WERI-Rb-1 (cell line): ENCODE measurements around the gene NUDT22.
A peak's percentile ranks its signal among the peaks of the same experiment; 100 is the strongest.

Experiments used
- DNase-seq: peaks from one replicate; pipeline ENCODE4 v3.0.0-alpha.2; 2020
- H3K27ac ChIP-seq: fragments of 250-450 bp; sonication (Bioruptor Pico); 2 replicates; pipeline ENCODE4 v1.5.1; 2020; ENCODE audit warnings: mild to moderate bottlenecking, moderate library complexity
- H3K27me3 ChIP-seq: fragments of 250-450 bp; sonication (Bioruptor Pico); 2 replicates; pipeline ENCODE4 v1.5.1; 2021; ENCODE audit warnings: mild to moderate bottlenecking, low read depth, moderate library complexity; ENCODE audit not compliant: insufficient read depth, severe bottlenecking
- H3K36me3 ChIP-seq: fragments of 250-450 bp; sonication (Bioruptor Pico); 2 replicates; pipeline ENCODE4 v1.5.1; 2020; ENCODE audit warnings: mild to moderate bottlenecking, moderate library complexity
- H3K4me3 ChIP-seq: 2 replicates; pipeline ENCODE4 v1.5.1; 2011; ENCODE audit warnings: low read depth, mild to moderate bottlenecking, control low read depth, low read length
- H3K9me3 ChIP-seq: fragments of 250-450 bp; sonication (Bioruptor Pico); 2 replicates; pipeline ENCODE4 v1.5.1; 2021; ENCODE audit warnings: mild to moderate bottlenecking, moderate library complexity; ENCODE audit not compliant: severe bottlenecking
- TF ChIP-seq, protein P1 (sequence below): IDR thresholded peaks from 2 replicates; pipeline ENCODE4 v1.5.1; 2011; ENCODE audit warnings: low read depth, mild to moderate bottlenecking, control low read depth, inconsistent platforms, low read length

The NUDT22 gene

GRCh38 chr11:64229090-64229743 is 3.1 kb downstream of the NUDT22 start:
- Histone ChIP-seq H3K36me3 (no peaks in the 10 kb centered on the region), H3K4me3 (no peak overlapping the region), H3K27ac (no peak overlapping the region; the same call in none of the 2 replicates), H3K27me3 (no peaks in the 10 kb centered on the region), H3K9me3 (no peaks in the 10 kb centered on the region)
- TF ChIP-seq, protein P1, sequence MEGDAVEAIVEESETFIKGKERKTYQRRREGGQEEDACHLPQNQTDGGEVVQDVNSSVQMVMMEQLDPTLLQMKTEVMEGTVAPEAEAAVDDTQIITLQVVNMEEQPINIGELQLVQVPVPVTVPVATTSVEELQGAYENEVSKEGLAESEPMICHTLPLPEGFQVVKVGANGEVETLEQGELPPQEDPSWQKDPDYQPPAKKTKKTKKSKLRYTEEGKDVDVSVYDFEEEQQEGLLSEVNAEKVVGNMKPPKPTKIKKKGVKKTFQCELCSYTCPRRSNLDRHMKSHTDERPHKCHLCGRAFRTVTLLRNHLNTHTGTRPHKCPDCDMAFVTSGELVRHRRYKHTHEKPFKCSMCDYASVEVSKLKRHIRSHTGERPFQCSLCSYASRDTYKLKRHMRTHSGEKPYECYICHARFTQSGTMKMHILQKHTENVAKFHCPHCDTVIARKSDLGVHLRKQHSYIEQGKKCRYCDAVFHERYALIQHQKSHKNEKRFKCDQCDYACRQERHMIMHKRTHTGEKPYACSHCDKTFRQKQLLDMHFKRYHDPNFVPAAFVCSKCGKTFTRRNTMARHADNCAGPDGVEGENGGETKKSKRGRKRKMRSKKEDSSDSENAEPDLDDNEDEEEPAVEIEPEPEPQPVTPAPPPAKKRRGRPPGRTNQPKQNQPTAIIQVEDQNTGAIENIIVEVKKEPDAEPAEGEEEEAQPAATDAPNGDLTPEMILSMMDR = no peak
- no peak for DNase-seq

DNA sequence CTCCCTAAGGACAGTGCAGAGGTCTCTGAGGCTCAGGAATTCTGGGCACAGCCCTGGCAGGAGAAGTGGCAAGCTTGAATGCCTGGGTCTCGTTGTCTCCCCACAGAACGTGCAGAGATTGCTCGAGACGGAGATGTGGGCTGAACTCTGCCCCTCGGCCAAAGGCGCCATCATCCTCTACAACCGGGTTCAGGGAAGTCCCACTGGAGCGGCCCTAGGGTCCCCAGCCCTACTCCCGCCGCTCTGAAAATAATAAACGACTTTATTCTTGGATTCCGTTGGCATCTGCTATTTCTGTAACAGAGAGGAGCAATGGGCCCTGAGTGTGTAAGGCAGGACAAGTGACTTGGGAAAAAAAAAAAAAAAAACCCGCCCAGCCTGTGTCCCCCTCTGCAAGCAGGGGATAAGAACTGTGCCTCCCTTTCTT is 3.7 kb downstream of the NUDT22 start:
- TF ChIP-seq, protein P1 = no peak
- H3K27ac ChIP-seq = peak overlapping the region; percentile 75

DNA sequence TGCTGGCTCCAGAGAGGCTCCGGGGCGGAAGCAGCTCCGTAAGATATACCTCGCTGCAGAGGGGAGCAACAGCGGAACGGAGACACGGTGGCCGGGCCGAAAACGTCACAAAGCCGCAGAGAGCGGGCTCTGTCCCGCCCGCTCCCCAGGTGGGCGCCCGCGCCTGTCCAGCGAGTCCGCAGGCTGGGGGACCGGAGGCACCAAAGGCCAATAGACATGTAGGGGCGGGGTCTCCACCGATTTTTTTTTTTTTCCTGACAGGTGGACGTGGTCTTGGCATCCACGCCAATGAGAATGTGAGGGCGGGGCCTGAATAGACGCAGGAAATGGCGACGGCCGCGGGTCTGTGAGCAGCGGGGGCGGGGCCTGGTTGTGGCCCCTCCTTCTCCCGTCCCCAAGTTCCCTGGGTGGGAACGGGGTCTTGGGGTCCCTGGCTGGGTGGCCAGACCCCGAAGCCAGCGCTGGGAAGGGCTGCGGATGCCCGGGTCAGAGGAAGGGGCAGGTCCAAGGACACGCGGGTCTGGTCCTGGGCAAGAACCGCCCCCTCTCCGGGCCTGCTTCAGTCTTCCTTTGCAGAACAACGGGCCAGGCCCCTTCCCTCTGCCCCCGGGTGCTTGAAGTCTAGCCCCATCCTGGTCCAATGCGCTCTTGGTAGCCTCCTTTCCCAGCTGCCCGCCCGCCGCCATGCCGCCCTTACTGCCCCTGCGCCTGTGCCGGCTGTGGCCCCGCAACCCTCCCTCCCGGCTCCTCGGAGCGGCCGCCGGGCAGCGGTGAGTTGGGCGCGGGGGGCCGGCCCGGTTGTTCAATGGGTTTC is 4.3 kb downstream of the NUDT22 start, which contains the start of gene DNAJC4:
TSS of gene DNAJC4 (plus strand) at position 378 of the 814 bp plus-strand sequence. CDS start at position 685, 307 bp downstream.
- H3K27ac ChIP-seq = peak within 1 kb of the TSS; percentile 75
- H3K36me3 ChIP-seq = no peaks in the 10 kb centered on the region
- no peaks in the 10 kb centered on the region for H3K9me3 ChIP-seq
- H3K27me3 ChIP-seq = no peaks in the 10 kb centered on the region
- TF ChIP-seq, protein P1 = no peak
- DNase-seq = peak; percentile 96
- H3K4me3 ChIP-seq = peak within 1 kb of the TSS; percentile 72

More for the DNA sequence above, 3.7 kb downstream of the NUDT22 start:
- Histone ChIP-seq H3K9me3 (no peaks in the 10 kb centered on the region), H3K4me3 (peak overlapping the region; percentile 72), H3K27me3 (no peaks in the 10 kb centered on the region), H3K36me3 (no peaks in the 10 kb centered on the region)
- DNase-seq = no peak

GRCh38 chr11:64230985-64231365 is 4.9 kb downstream of the NUDT22 start:
- peak overlapping the region; percentile 71 for H3K27ac ChIP-seq

GRCh38 chr11:64231546-64231945 is 5.5 kb downstream of the NUDT22 start:
- no peak overlapping the region for H3K27ac ChIP-seq
- TF ChIP-seq, protein P1 = no peak
- DNase-seq = no peak

More at GRCh38 chr11:64230985-64231365, 4.9 kb downstream of the NUDT22 start:
- Histone ChIP-seq H3K4me3 (peak overlapping the region; percentile 72), H3K9me3 (no peaks in the 10 kb centered on the region), H3K27me3 (no peaks in the 10 kb centered on the region), H3K36me3 (peaks cover 2% of the 10 kb centered on the region)
- no peak for DNase-seq
- TF ChIP-seq, protein P1 = no peak

More at GRCh38 chr11:64231546-64231945, 5.5 kb downstream of the NUDT22 start:
- no peaks in the 10 kb centered on the region for H3K9me3 ChIP-seq
- H3K4me3 ChIP-seq = no peak overlapping the region
- peaks cover 5% of the 10 kb centered on the region for H3K36me3 ChIP-seq
- H3K27me3 ChIP-seq = no peaks in the 10 kb centered on the region
